GM19372 (cell line): ENCODE measurements around the gene SLC16A2.

Experiments
- ATAC-seq: cut with Tn5 transposase; IDR thresholded peaks from one replicate; pipeline ENCODE4 v1.9.1; 2021; ENCODE audit warnings: mild to moderate bottlenecking, low read depth, moderate library complexity; ENCODE audit not compliant: unreplicated experiment

The SLC16A2 gene

DNA sequence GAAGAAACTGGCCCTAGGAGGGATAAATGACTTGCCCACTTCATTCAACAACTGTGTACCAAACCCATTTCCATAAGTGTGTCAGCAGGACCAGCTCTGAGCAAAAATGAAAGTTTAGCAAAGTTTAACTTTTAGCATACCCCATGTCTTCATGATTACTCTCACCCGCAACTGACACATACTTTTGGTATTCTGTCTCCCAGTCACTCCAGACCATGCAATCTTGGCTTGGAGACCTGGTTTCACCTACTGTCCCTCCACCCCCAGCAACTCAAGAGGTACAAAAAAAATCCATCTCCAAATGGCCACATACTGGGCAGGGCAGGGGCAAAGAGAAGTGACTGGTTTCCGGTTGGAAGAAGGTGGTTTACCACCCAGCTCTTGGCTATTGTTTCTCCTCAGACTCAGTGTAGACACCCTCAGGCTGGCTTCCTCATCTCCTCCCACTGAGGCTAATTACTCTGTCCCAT is 113.3 kb downstream of the SLC16A2 start:
- no peak for ATAC-seq

GRCh38 chrX:74535086-74535407 is 113.8 kb downstream of the SLC16A2 start:
- no peak for ATAC-seq

DNA sequence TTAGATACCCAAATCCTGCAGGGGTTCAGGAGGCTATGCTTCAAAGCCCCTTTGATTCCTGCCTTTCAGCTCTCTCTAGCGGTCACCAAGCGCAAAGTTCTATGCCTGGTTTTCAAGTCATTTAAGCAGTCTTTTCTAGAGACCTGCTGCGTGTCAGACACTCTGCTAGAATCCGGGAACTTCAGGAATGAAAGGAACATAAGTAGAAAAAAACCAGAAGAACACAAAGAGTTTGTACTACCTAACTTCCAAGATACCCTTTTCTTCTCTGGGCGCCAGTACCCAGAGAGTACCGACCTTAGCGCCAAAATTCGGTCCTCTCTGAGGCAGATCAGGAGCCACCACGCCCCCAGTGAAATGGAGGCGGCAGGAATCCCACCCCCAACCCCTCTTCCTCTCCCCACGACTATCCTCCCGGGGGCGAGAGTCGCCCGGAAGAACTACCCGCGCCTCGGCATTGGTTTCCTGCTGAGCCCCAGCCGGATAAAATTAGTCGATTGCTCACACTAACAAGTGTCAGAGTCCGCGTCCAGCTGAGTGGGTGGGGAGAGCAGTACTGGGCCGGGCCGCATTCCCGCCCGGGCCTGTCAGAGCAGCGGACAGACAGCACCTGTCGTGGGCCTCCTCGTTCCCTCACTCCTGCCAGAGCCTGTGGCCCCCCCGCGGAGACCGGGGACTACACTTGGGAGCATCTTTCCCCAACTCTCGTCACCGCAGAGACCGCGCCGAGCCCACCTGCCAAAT is 114.3 kb downstream of the SLC16A2 start:
- ATAC-seq = peak; percentile 46

GRCh38 chrX:74536152-74536831 is 115.0 kb downstream of the SLC16A2 start:
- ATAC-seq = peak; percentile 69

GRCh38 chrX:74536832-74537371 is 115.6 kb downstream of the SLC16A2 start:
- peak; percentile 21 for ATAC-seq

DNA sequence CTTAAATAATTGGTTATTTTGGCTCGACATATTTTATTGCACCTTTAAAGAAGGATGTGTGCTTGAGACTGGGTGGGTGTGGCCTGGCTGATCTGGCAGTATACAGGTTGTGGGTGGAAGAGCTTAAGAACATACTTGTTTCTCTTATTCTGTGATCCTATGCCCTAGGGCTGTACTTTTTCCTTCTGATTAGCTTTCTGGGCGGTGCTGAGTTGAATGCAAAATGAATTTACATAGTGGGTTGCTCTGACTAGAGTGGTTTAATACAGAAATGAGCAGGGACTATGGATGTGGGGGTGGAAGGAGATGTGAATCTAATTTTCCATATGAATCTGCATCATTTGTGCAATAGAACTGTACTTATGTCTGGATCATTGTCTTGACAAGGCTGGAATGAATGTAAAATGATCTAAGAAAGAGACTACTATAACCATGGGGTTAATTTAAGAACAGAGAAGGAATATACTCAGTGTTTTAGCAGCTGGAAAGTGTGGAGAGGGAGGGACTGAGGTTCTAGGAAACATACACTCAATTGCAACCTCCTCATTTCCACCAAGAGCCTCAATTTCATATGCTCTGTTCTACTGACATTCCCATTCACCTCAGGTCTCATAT is 119.4 kb downstream of the SLC16A2 start:
- no peak for ATAC-seq

- ATAC-seq = no peak
These were observed 124.7 kb downstream of the SLC16A2 start for GRCh38 chrX:74545880-74546523.

DNA sequence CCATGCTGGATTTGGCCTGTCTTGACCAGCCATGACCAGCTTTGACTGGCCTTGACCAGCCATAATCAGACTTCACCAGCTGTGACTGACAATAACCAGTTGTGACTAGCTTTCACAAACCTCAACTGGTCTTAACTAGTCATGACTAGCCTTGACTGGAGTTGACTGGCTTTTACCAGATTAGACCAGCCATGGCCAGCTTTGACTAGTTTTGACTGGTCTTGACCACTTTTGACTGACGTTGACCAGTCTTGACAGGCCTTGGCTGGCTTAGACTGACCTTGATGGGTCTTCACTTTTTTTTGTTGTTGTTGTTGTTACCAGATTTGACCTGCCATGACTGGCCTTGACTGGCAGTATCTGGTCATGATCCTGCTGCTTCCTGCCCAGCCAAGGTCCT is 125.7 kb downstream of the SLC16A2 start:
- no peak for ATAC-seq

DNA sequence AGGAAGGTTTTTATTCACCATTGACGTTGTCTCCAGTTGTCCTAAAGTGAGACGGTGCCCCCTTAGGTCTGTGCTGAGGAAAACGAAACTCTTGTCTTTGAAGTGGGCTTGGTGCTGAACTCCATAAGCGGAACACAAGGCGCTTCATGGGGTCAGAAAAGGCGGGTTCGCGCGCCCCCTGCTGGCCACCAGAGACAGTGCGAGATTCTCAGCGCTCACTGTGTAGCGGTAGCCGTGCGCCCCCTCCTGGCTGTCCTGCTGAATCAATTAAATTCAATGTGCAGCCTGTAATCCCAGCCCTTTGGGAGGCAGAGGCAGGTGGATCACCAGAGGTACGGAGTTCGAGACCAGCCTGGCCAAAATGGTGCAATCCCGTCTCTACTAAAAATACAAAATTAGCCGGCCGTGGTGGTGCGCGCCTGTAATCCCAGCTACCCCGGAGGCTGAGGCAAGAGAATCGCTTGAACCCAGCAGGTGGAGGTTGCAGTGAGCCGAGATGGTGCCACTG is 129.1 kb downstream of the SLC16A2 start:
- peak; percentile 93 for ATAC-seq

DNA sequence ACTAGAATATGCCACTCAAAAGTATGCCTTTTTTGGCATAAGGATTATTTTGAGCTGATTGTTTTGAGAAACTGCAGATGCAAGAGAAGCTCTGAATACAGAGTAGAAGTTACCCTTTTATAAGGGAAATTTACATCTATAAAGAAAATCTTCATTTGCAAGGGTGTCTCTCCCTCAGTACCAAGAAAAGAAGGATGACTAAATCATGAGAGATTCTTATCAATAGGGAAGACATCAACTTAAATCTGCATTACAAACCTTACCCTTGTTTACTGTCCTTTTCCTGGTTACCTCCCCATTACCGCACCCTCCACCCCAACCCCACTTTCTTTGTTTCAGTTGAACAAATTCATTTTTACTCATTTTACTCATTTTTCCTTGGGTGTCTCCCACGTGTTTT is 130.6 kb downstream of the SLC16A2 start:
- ATAC-seq = no peak

DNA sequence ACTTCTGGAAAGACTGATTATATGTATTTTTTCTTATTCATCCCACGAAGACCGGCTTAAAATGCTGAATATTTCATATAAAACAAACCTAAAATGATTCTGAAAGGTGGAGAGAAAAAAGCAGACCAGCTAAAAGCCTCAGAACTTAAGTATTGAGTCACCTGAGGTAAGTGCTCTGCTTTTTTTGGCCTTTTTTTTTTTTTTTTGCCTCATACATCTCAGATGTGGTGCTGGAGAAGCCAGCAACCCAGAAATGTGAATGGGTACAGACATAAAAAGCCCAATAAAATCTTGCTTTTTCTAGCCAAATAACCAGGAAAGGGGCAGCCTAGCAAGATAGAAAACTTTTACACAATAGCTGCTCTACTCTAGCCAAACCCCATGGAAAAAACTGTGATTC is 136.1 kb downstream of the SLC16A2 start:
- no peak for ATAC-seq

- no peak for ATAC-seq
These were observed 156.8 kb downstream of the SLC16A2 start for GRCh38 chrX:74578137-74578536.

DNA sequence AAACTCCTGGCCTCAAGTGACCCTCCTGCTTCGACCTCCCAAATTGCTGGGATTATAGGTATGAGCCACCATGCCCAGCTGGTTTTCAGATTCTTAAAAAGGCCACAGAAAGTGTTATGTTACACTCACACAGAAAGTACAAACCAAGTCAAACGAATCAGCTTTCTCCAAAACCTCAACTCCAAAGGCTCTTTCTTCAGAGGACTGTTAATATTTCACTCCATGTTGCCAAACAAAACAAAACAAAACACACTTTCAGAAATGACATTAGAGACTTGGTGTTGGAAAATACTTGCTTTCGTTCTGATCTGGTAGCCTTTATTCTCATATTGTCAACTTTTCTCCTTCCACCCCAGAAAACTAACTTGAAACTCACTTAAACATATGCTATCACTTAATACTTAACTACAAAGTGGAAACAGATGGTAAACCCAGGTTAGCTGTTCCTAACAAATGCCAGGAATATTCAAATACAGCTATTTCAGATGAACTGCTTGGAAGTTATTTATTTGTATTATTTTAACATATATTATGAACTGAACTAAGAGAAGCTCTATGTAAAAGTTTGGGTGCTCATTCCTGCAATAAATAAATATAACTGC is 158.4 kb downstream of the SLC16A2 start:
- ATAC-seq = no peak
